Activated CD4-positive, alpha-beta T cell treated with anti-CD3 and anti-CD28 coated beads for 24 hours (primary cell): Measurements from ENCODE around the gene CYP8B1.

Experiments
- DNase-seq, 2 donors: peaks; one replicate each; pipeline ENCODE4 v3.0.0-alpha.2; 2020; ENCODE audit warnings: low read depth in 2 of 2

CYP8B1 gene, protein sequence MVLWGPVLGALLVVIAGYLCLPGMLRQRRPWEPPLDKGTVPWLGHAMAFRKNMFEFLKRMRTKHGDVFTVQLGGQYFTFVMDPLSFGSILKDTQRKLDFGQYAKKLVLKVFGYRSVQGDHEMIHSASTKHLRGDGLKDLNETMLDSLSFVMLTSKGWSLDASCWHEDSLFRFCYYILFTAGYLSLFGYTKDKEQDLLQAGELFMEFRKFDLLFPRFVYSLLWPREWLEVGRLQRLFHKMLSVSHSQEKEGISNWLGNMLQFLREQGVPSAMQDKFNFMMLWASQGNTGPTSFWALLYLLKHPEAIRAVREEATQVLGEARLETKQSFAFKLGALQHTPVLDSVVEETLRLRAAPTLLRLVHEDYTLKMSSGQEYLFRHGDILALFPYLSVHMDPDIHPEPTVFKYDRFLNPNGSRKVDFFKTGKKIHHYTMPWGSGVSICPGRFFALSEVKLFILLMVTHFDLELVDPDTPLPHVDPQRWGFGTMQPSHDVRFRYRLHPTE

DNA sequence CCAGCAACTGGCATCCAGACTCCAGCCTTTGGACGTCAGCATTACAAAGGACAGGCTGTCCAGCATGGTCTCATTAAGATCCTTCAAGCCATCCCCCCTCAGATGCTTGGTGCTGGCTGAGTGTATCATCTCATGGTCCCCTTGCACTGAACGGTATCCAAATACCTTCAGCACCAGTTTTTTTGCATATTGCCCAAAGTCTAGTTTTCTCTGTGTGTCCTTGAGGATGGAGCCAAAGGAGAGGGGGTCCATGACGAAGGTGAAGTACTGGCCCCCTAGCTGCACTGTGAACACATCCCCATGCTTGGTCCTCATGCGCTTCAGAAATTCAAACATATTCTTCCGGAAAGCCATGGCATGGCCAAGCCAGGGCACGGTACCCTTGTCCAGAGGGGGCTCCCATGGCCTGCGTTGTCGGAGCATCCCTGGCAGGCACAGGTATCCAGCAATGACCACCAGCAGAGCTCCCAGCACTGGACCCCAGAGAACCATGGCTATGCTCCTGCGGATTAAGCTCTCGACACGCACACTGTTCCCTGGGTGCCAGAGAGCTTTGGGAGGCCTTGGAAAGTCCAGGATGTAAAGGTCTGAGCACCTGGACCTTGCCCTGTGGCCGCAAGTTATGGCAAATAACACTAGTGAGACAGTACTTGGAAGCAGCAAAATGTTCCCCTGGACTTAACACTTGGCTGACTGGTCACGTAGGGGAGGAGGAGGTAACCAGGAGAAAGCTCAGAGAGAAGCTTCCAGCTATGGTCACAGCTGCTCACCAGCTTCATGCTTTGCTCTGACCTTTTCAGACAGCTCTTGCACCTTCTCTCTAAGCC is at the start of gene CYP8B1:
Gene CYP8B1 (minus strand): TSS at position 555 of the 827 bp plus-strand sequence. CDS start 63 bp downstream, at position 492.
- DNase-seq: no peak

DNA sequence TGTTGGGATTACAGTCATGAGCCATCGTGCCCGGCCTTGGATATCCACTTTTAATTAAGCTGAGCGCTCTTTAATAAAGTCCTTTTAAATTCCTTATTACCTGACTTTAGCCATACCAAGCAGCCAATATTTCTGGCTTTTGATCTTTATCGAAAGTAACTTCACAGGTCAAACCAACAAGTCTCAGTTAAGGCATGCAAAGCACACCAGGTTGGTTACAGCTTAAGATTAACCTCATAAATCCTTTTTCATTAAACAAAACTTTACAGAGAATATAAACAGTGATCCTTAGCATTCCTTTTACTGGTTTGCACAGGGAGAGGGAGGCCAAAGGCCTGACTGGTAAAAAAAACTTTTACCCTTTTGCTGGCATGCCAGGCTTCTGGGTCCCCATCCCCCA is 47.9 kb upstream of the CYP8B1 start:
- DNase-seq: no peak

DNA sequence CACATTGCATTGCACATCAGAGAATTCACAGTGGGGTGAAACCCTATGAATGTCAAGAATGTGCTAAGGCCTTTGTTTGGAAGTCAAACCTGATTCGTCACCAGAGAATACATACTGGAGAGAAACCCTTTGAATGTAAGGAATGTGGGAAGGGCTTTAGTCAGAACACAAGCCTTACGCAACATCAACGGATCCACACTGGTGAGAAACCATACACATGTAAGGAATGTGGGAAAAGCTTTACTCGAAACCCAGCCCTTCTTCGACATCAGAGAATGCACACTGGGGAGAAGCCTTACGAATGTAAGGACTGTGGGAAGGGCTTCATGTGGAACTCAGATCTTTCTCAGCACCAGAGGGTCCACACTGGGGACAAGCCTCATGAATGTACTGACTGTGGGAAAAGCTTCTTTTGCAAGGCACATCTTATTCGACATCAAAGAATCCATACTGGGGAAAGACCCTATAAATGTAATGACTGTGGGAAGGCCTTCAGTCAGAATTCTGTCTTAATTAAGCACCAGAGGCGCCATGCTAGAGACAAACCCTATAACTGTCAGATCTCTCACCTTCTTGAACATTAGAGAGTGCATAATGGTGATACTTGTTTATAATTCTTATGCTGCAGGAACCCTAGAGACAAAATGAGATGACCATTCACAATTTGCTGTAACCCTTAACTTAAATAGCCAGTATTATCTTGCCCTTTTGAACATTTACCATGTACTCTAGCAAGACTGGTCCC is 39.3 kb upstream of the CYP8B1 start:
- no peak for DNase-seq

DNA sequence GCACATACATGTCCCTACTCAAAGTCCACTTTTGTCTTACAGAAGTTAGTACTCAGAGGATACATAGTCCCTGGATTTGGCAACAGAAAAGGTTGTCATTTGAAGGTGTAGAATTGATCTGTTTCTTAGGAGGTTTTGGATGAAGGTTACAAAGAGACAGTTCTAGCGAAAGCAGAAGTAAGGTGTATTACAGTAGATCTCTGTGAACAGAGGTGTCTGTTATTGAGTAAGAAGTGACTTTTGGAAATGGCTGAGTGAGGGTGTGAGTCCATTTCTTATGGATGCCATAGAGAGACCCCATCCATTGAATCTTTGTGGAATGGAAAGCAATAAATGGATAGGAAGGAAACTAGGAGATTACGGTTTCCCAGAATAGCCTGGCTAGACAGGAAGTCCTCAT is 35.9 kb upstream of the CYP8B1 start:
- DNase-seq: no peak

DNA sequence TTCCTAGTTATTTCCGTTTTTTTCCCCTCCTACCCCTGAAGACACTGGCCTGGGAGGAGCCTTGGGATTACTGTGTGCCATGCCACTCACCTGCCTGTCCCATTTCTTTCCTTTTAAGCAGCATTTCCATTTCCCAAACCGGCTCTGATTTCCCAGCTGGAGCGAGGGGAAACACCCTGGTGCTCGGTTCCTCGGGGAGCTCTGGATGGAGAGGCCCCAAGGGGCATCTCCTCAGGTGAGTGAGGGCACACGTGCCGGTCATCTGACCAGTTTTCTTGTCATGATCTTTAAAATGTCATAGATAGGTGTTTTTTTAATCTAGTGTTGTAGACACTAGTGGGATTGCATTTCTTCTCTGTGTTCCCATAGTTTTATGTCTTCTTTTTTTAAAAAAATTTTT is 33.0 kb upstream of the CYP8B1 start:
- no peak for DNase-seq

DNA sequence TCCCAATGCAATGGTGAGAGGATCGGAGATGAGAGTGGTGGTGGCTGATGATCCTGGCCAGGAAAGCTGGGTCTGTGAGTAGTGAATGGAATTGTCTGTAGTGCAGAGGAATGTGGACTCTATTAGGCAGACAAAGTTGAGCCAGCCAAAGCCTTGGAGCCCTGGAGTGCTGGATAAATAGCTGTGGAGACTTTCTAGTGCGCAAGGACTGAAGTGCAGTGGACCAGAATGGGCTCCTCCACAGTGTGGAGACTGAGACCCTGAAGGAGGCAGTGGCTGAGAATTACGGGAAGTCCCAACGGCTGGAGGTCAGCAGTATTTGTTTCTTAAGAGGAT is 31.1 kb upstream of the CYP8B1 start:
- DNase-seq: no peak

DNA sequence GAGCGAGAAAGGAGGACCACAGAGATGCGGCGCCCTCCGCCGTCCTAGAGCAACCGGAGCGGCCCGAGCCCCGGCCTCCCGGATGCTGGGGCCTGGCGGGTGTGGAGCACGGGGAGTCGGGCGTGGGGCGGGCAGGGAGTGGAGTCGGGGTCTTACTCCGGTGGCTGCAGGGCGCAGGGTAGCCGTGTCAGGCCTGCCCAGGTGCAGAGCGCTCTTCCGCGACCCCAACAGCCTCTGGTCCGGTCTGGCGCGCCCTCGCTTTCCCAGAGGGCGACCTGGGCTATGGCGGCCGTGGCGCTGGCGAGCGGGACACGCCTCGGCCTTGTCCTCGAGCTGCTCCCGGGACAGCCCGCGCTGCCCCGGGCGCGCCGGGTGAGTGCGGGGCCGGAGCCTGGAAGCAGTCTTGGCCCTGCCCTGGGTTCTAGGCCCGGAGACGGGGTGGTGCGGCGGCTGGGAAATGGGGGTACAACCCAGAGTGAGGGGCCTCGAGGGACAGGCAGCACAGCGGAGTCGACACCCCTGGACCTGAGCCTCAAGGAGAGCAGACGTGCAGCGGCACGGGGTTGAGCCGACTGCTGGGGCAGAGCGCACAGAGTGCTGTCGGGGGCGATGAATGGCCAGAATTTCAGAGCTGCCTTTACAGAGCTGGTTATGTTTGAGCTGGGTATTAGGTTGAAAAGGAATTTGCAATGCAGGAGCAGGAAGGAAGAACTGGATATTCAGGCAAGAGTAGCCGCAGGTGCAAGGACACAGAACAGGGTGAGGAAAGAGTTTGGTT is 30.6 kb upstream of the CYP8B1 start, which contains the start of gene ZNF662:
Gene ZNF662 (plus strand): TSS at position 73 of the 778 bp plus-strand sequence. CDS start 1,973 bp downstream, outside the sequence.
- peak in 1 of 2 donors; percentile 13 for DNase-seq

DNA sequence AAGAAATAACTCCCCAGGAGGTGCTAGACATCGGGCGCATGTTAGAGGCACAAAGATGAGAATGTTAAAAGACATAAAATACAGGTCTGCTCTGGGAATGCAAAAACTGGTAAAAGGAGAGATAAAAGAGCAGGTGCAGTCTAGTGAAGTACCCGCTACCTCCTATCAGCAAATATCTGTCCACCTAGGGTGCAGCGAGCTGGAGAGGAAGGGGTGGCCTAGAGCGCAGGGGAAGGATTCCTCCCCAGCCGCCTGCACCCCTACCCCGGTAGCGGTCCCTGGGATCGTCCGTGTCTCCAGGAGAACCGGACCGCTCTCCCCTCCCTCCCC is 30.0 kb upstream of the CYP8B1 start:
- no peak for DNase-seq

DNA sequence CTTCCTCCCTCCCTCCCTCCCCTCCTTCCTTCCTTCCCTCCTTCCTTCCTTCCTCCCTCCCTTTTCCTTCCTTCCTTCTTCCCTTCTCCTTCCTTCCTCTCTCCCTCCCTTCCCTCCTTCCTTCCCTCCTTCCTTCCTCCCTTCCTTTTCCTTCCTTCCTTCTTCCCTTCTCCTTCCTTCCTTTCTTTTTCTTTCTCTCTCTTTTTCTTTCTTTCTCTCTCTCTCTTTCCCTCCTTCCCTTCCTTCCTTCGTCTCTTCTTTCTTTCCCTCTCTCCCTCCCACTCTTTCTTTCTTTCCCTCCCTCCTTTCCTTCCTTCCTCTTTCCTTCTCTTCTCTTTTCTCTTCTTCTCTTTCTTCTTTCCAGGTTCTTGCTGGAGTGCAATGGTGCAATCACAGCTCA is 28.4 kb upstream of the CYP8B1 start:
- DNase-seq: no peak

DNA sequence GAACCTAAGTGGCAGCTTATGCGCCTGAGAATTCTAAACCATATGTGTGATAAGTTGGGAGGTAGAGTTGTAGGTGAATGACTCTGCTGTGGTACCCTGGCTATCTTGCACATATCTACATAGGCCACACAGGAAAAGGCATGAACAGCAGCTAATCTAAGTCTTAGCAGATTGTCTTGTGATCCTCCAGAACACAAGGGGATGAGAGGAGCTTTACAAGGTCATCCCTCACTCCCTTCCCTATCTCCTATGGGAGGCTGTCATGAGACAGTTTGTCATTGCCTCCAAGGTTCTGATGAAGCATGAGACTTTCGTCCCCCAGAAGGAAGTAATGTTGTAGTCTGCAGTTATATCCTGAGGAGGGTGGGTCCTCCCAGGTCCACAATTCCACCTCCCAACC is 26.6 kb upstream of the CYP8B1 start:
- DNase-seq: no peak

DNA sequence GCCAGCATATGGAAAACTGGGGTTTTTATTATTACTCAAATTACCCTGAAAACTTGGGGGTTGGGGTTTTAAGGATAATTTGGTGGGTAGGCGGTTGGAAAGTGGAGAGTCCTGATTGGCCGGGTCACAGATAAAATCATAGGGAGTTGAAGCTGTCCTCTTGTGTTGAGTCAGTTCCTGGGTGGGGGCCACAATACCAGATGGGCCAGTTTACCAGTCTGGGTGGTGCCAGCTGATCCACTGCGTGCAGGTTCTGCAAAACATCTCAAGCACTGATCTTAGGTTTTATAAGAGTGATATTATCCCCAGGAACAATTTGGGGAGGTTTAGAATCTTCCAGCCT is 25.4 kb upstream of the CYP8B1 start:
- no peak for DNase-seq

DNA sequence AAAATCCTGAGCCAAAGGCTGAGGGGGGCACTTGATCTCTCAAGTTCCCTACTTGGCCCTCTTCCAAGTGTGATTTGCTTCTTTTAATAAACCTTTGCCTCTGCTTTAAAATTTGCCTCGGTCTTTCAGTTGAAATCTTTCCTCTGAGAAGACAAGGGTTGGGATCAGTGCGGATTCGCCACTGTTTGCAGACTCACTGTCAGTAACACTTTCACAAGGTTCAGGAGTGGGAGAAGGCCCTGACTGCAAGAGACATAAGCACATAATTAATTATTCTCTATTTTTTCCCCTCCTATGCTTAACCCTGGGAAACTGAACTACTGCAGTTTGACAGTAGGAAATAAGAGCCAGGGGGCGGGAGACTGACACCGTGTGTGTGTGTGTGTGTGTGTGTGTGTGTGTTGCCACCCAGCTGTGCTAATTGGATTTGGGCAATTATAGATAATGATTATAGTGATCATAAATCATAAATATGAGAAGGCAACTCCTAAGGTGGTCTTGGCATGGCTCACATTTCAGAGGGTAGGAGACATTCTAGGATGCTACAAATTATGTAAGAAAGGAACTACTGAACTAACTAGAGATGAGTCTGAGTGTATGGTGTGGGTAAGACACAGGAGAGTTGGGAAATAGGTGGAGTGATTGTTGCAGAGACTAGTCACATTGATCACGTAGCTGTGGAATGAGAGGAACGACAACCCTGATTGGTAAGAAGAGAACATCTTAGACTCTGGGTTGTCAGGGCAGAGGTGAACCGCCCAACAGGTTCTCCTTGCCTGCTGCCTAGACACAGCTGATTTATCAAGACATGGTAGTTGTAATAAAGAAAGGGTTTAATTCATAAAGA is 24.8 kb upstream of the CYP8B1 start:
- DNase-seq: no peak

DNA sequence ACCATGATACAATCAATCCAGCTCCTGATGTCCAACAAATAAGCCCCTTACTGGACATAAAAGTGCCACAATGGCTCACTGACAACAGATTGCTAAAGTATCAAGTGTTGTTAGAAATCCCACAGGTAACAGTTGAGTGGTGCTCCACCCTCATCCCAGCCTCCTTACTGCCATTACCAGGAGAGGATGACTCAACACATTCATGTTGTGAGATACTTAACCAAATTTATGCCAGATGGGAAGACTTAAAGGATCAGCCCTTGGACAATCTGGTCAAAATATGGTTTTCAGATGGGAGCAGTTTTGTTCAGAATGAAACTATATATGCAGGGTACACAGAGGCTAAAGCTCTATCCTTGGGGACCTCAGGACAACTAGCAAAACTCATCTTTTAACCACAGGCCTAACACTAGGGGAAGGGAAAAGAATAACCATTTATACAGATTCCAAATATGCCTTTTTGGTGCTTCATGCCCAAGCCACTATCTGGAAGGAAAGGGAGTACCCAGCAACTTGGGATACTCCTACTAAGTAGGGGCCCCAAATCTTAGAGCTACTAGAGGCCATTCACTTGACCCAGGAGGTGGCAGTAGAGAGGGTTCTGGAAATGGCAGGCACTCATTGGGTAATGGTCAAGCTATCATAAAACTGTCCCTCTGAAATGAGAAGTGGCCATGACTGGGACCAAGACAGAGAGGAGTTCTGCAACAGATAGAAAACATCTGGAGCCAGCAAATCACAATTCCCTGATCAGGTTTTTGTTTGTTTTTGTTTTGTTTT is 23.4 kb upstream of the CYP8B1 start:
- no peak for DNase-seq

DNA sequence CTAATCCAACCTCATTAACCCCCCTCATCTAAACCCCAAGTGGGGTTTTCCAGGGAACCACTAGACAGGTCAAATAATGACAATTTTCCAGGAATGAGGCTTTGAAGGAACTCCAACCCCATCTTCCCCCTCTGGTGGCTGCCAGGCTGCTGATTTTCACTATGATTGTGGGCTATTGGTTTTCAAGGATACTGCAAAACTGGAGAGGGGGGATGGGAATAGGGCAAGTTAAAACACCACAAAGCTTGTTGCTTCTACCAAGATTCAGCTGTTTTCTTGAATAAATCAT is 19.8 kb upstream of the CYP8B1 start:
- DNase-seq: no peak

DNA sequence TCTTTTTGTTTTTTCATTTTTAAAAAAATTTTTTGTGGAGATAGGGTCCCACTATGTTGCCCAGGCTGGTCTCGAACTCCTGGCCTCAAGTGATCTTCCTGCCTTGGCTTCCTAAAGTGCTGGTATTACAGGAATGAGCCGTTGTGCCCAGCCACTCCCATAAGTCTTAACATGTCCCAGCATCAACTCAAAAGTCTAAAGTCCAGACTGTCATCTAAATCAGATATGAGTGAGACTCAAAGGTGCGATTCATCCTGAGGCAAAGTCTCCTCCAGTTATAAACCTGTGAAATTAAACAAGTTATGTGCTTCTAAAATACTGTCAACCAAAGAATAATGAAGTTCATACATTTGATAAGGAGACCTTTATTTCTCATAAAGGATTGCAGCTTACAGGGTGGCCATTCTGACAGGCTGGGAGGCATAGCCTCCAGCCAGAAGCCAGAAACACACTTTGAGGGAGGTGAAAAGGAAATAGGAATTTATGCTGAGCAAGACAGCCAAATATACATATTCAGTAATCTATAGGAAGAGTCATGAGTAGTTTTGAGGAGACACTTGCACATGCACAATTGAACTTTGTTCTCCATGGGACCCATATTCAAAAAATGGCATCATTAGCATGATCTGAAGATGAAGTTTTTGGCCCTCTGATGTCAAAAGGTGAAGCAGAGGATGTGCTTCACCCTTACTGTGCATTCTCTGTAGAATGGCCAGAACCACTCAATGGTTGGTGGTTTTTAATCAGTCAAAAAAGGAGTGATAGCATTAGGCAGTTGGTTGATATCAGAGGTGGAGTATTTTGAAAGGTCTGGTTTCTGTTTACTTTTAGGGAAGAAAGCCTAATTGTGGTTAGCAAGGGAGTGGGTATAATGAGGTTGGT is 19.3 kb upstream of the CYP8B1 start:
- DNase-seq: no peak

DNA sequence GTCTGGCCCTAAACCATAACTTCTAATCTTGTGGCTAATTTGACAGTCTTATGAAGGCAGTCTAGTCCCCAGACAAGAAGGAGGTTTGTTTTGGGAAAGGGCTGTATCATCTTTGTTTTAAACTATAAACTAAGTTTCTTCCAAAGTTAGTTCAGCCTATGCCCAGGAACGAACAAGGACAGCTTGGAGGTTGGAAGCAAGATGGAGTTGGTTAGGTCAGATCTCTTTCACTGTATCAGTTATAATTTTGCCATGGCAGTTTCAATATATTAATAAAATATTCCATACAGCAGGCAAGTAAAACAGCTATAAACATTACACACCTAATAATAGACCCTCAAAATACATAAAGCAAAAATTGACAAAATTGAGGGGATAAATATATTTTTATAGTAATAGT is 17.1 kb upstream of the CYP8B1 start:
- DNase-seq: no peak

DNA sequence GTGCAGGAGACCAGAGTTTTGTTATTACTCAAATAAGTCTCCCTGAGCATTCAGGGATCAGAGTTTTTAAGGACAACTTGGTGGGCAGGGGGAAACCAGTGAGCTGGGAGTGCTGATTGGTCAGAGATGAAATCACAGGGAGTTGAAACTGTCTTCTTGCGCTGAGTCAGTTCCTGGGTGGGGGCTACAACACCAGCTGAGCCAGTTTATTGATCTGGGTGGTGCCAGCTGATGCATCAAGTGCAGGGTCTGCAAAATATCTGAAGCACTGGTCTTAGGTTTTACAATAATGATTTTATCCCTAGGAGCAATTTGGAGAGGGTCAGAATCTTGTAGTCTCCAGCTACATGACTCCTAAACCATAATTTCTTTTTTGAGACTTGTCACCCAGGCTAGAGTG is 16.5 kb upstream of the CYP8B1 start:
- no peak for DNase-seq

DNA sequence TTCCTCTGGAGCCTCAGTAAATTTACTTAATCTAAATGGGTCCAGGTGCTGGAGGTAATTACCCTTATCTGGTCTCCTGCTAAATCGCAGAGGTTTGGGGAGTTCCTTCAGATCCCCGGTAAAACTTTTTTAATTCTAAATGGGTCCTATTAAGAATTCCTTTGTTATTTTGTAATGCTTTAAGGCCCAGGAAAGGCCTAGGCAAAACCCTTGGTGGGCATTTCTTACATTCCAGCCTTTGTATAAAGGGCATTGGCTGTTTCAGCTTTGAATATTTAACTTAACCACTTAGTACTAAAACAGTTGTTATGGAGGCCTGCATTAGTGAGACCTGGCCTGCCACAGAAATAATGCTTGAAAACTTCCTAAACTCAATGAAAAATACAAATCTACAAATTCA is 15.4 kb upstream of the CYP8B1 start:
- no peak for DNase-seq

DNA sequence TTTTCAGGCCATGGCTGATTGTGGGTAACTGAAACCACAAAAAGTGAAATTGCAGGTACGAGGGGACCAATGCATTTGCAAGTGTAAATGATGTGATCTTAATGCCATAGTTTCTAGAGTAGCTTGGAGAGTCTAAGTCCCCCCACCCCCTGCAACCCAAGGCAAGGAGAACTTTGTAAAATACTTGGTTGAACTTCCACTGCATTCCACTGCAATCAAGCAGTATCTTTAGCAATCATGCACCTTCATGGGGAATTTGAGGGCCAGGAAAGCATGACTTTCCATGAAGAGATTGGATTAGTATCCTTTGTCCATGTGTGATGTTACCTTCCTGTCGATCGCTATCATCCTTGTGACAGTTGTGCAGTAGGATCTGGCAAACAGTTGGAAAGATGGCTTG is 11.4 kb upstream of the CYP8B1 start:
- no peak for DNase-seq
